ENCODE data around the gene ADGRA3. TPM values are rescaled to one million over a fixed set of nuclear protein-coding genes. Genes with fewer than 3 reads are reported as not detected.

The ADGRA3 gene
- total RNA-seq, 1 donor from 2014 or later: 18.5 TPM

GRCh38 chr4:22532117-22532516 lies 16.3 kb upstream of the ADGRA3 start:
- ATAC-seq (no peak), DNase-seq (no peak)
- H3K4me1 ChIP-seq: no peaks in the 10 kb centered on the region
- H3K4me3 ChIP-seq: no peak overlapping the region
- peaks cover 9% of the 10 kb centered on the region for H3K9me3 ChIP-seq
- TF ChIP-seq CTCF (IDR thresholded peaks at IDR 0.05): no peak
- intact Hi-C loops (cut with DNase I): no loop called here
- no peaks in the 10 kb centered on the region for H3K36me3 ChIP-seq
- H3K27me3 ChIP-seq: no peaks in the 10 kb centered on the region
- no peak overlapping the region for H3K27ac ChIP-seq

GRCh38 chr4:22531311-22532019 lies 15.6 kb upstream of the ADGRA3 start:
- TF ChIP-seq CTCF (IDR thresholded peaks at IDR 0.05): no peak
- Histone ChIP-seq H3K36me3 (no peaks in the 10 kb centered on the region), H3K27me3 (no peaks in the 10 kb centered on the region), H3K4me1 (no peaks in the 10 kb centered on the region), H3K9me3 (peaks cover 9% of the 10 kb centered on the region), H3K4me3 (no peak overlapping the region), H3K27ac (no peak overlapping the region)
- intact Hi-C loops (cut with DNase I): no loop called here
- ATAC-seq: no peak
- no peak for DNase-seq

GRCh38 chr4:22524895-22525294 lies 9.0 kb upstream of the ADGRA3 start:
- H3K4me1 ChIP-seq: no peaks in the 10 kb centered on the region
- no peak for TF ChIP-seq CTCF (IDR thresholded peaks at IDR 0.05)
- H3K36me3 ChIP-seq: no peaks in the 10 kb centered on the region
- intact Hi-C loops (cut with DNase I): no loop called here
- H3K9me3 ChIP-seq: no peaks in the 10 kb centered on the region
- no peak overlapping the region for H3K27ac ChIP-seq
- H3K27me3 ChIP-seq: no peaks in the 10 kb centered on the region
- no peak for DNase-seq
- H3K4me3 ChIP-seq: no peak overlapping the region
- ATAC-seq: no peak

GRCh38 chr4:22522706-22523501 lies 7.0 kb upstream of the ADGRA3 start:
- no peak for TF ChIP-seq CTCF (IDR thresholded peaks at IDR 0.05)
- Histone ChIP-seq H3K4me1 (no peaks in the 10 kb centered on the region), H3K27me3 (no peaks in the 10 kb centered on the region), H3K36me3 (no peaks in the 10 kb centered on the region), H3K27ac (no peak overlapping the region), H3K4me3 (no peak overlapping the region), H3K9me3 (no peaks in the 10 kb centered on the region)
- no peak for ATAC-seq
- no peak for DNase-seq
- intact Hi-C loops (cut with DNase I): no loop called here

- no peak overlapping the region for H3K27ac ChIP-seq
- ATAC-seq: no peak
- no peaks in the 10 kb centered on the region for H3K27me3 ChIP-seq
- DNase-seq: no peak
- intact Hi-C loops (cut with DNase I): no loop called here
- no peaks in the 10 kb centered on the region for H3K36me3 ChIP-seq
- TF ChIP-seq CTCF (IDR thresholded peaks at IDR 0.05): no peak
- H3K4me3 ChIP-seq: no peak overlapping the region
- no peaks in the 10 kb centered on the region for H3K4me1 ChIP-seq
- no peaks in the 10 kb centered on the region for H3K9me3 ChIP-seq
These were observed 6.3 kb upstream of the ADGRA3 start for GRCh38 chr4:22522206-22522605.
